ENCODE results near the gene PGS1. TPM values are rescaled to one million over a fixed set of nuclear protein-coding genes. Genes with fewer than 3 reads are reported as not detected.
A peak's percentile ranks its signal among the peaks of the same experiment; 100 is the strongest.

The PGS1 gene
- total and polyA plus RNA-seq, 10 of the 15 experiments (the other 5 are each of a cell fraction or from before 2014, with no cell fraction given) = 1.3 to 37.6 (median 27.4) TPM

- POLR2A ChIA-PET = no interaction called here
- BruUV-seq (replicated peaks) = no TSS peak
- H2AFZ ChIP-seq (ENCODE audit: control insufficient read depth, low read depth, low read length) = no peak overlapping the region
- no peaks in the 10 kb centered on the region for H3K36me3 ChIP-seq (ENCODE audit: control insufficient read depth in 2 of 2, insufficient read depth in 2 of 2, low read length in 1 of 2)
- SMC1A ChIA-PET (ENCODE audit: uncharacterized antibody, unreplicated experiment) = interaction anchor here (1.1 kb wide), 1 partner anchor 15 kb away, joined by 3 read pairs; no protein-coding TSS in a partner anchor
- peak overlapping the region; percentile 91 for H3K4me3 ChIP-seq
- no peak for ATAC-seq
- in situ Hi-C loops (cut with MboI) = no loop called here
- H3K9me3 ChIP-seq (replicated peaks; ENCODE audit: control insufficient read depth, insufficient read depth, low read length) = no peaks in the 10 kb centered on the region
- no peak for FAIRE-seq
- H3K4me1 ChIP-seq (ENCODE audit: control insufficient read depth, insufficient read depth, low read length) = peaks cover 48% of the 10 kb centered on the region
- CTCF ChIA-PET = interaction anchor here (1.2 to 2.4 kb wide), 2 partner anchors 11 to 19 kb away, joined by 3 to 6 read pairs; no protein-coding TSS in a partner anchor
- H3K27me3 ChIP-seq (replicated peaks in 1 of 2; ENCODE audit: control insufficient read depth in 2 of 2, insufficient read depth in 2 of 2, low read length in 1 of 2) = no peaks in the 10 kb centered on the region
- H3K79me2 ChIP-seq (ENCODE audit: control insufficient read depth, insufficient read depth, low read length) = peaks cover 56% of the 10 kb centered on the region
- H3K9ac ChIP-seq (ENCODE audit: control insufficient read depth, insufficient read depth, low read length) = peak overlapping the region; percentile 93
- TF ChIP-seq POLR2A (IDR thresholded peaks at IDR 0.05; ENCODE audit: low read depth, low read length) = no peak
- no peak for TF ChIP-seq BCL3 (IDR thresholded peaks at IDR 0.05; ENCODE audit: borderline replicate concordance, insufficient read depth, low read depth, low read length, poor library complexity, severe bottlenecking)
- TF ChIP-seq SUZ12 (IDR thresholded peaks at IDR 0.05; ENCODE audit: unreplicated experiment) = no peak
- no peak for TF ChIP-seq RELB (IDR thresholded peaks at IDR 0.05; ENCODE audit: low read depth)
- TF ChIP-seq, protein P1, sequence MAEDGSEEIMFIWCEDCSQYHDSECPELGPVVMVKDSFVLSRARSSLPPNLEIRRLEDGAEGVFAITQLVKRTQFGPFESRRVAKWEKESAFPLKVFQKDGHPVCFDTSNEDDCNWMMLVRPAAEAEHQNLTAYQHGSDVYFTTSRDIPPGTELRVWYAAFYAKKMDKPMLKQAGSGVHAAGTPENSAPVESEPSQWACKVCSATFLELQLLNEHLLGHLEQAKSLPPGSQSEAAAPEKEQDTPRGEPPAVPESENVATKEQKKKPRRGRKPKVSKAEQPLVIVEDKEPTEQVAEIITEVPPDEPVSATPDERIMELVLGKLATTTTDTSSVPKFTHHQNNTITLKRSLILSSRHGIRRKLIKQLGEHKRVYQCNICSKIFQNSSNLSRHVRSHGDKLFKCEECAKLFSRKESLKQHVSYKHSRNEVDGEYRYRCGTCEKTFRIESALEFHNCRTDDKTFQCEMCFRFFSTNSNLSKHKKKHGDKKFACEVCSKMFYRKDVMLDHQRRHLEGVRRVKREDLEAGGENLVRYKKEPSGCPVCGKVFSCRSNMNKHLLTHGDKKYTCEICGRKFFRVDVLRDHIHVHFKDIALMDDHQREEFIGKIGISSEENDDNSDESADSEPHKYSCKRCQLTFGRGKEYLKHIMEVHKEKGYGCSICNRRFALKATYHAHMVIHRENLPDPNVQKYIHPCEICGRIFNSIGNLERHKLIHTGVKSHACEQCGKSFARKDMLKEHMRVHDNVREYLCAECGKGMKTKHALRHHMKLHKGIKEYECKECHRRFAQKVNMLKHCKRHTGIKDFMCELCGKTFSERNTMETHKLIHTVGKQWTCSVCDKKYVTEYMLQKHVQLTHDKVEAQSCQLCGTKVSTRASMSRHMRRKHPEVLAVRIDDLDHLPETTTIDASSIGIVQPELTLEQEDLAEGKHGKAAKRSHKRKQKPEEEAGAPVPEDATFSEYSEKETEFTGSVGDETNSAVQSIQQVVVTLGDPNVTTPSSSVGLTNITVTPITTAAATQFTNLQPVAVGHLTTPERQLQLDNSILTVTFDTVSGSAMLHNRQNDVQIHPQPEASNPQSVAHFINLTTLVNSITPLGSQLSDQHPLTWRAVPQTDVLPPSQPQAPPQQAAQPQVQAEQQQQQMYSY (CRISPR knock-in tag; IDR thresholded peaks at IDR 0.05) = no peak
- TF ChIP-seq POU2F2 (IDR thresholded peaks at IDR 0.05; ENCODE audit: borderline replicate concordance, low read depth, low read length) = no peak
- no peak for TF ChIP-seq LARP7 (IDR thresholded peaks at IDR 0.05)
- TF ChIP-seq, protein P2, sequence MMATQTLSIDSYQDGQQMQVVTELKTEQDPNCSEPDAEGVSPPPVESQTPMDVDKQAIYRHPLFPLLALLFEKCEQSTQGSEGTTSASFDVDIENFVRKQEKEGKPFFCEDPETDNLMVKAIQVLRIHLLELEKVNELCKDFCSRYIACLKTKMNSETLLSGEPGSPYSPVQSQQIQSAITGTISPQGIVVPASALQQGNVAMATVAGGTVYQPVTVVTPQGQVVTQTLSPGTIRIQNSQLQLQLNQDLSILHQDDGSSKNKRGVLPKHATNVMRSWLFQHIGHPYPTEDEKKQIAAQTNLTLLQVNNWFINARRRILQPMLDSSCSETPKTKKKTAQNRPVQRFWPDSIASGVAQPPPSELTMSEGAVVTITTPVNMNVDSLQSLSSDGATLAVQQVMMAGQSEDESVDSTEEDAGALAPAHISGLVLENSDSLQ (IDR thresholded peaks at IDR 0.05) = no peak
- peak overlapping the region; percentile 76 for H3K27ac ChIP-seq (ENCODE audit: control insufficient read depth, insufficient read depth)
- intact Hi-C loops (cut with micrococcal nuclease; ENCODE audit: unreplicated experiment) = loop anchor here (2.0 kb wide), 1 partner anchor 18 kb away; the partner anchor contains the start of gene SOCS3
- RAD21 ChIA-PET (ENCODE audit: unreplicated experiment) = no interaction called here
- 10% methylated on average over 7 of the region's 7 CpGs for WGBS (ENCODE audit: insufficient coverage, insufficient replicate concordance, low lambda C conversion rate, missing lambda C conversion rate)
- no peak for DNase-seq (ENCODE audit: low read depth, low spot score)
- peak overlapping the region; percentile 46 for H3K4me2 ChIP-seq (ENCODE audit: control insufficient read depth, insufficient read depth)
- H4K20me1 ChIP-seq (ENCODE audit: control insufficient read depth, insufficient read depth) = no peaks in the 10 kb centered on the region
These were observed 662 bp downstream of the PGS1 start for GRCh38 chr17:78379131-78379491.
